ENCODE measurements around the gene DYSF. TPM values are rescaled to one million over a fixed set of nuclear protein-coding genes. Genes with fewer than 3 reads are reported as not detected.

Gene DYSF
- total and polyA plus RNA-seq, 2 donors (not counting 3 experiments of a cell fraction or from before 2014, with no cell fraction given) = 50.9 to 152 TPM

DNA sequence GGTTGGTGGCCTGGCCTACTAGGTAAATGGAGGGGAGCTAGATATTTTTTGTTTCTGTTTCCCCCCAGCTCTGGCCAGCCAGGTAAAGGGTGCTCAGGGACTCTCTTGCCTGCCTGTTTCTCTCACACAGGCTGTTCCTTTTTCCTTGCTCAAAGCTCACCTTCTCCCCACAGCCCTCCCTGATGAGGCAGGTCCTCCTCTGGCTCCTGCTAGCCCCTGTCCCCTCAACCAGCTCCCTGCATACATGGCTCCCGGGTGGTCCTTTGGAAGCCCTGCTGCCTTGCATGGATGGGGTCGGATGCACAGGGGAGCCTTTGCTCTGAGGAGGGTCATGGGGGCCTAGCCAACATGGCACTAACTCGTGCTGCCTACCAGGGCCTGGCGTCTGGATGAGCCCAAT is 27.8 kb downstream of the DYSF start:
- Histone ChIP-seq H2AFZ (ENCODE audit: low read depth, low read length) (no peak overlapping the region), H4K20me1 (replicated peaks; ENCODE audit: control insufficient read depth, extremely low read depth, insufficient read depth, low read length) (no peaks in the 10 kb centered on the region), H3K9me1 (replicated peaks; ENCODE audit: control insufficient read depth, extremely low read depth, insufficient read depth, low read length) (no peaks in the 10 kb centered on the region), H3K4me2 (ENCODE audit: insufficient read depth, low read length) (no peak overlapping the region), H3K4me3 (replicated peaks in 1 of 3; ENCODE audit: insufficient read depth in 1 of 3, low read depth in 1 of 3, low read length in 3 of 3) (no peak overlapping the region), H3K27me3 (ENCODE audit: control insufficient read depth in 2 of 2, insufficient read depth in 2 of 2, low read length in 2 of 2) (no peaks in the 10 kb centered on the region), H3K79me2 (ENCODE audit: control insufficient read depth, insufficient read depth, low read length) (no peaks in the 10 kb centered on the region), H3K36me3 (ENCODE audit: control insufficient read depth in 2 of 2, extremely low read depth in 1 of 2, insufficient read depth in 2 of 2, low read length in 2 of 2) (peaks cover 8 to 14% of the 10 kb centered on the region in 2 experiments), H3K9me3 (replicated peaks; ENCODE audit: control insufficient read depth, insufficient read depth, low read length) (no peaks in the 10 kb centered on the region), H3K27ac (ENCODE audit: insufficient read depth, low read depth, low read length) (no peak overlapping the region), H3K9ac (replicated peaks; ENCODE audit: extremely low read depth, insufficient read depth, low read length) (no peak overlapping the region), H3K4me1 (ENCODE audit: control insufficient read depth, extremely low read depth, insufficient read depth, low read length) (no peaks in the 10 kb centered on the region)
- DNase-seq (ENCODE audit: low read depth, low spot score) = no peak
- TF ChIP-seq CTCF (IDR thresholded peaks at IDR 0.05; ENCODE audit: extremely low read depth in 1 of 2, insufficient read depth in 1 of 2, low read depth in 1 of 2, low read length in 2 of 2) (no peak), POLR2AphosphoS5 (IDR thresholded peaks at IDR 0.05; ENCODE audit: insufficient read depth, low read depth, low read length) (no peak), MYC (IDR thresholded peaks at IDR 0.05; ENCODE audit: low read depth, low read length) (no peak), FOS (IDR thresholded peaks at IDR 0.05; ENCODE audit: borderline replicate concordance, insufficient read depth, low read length) (no peak), MAX (IDR thresholded peaks at IDR 0.05; ENCODE audit: insufficient read depth, insufficient read length) (no peak), POLR2A (IDR thresholded peaks at IDR 0.05; ENCODE audit: low read depth, low read length) (no peak), JUN (IDR thresholded peaks at IDR 0.05; ENCODE audit: borderline replicate concordance, insufficient read depth, insufficient read length, low read depth) (no peak), GATA2 (IDR thresholded peaks at IDR 0.05; ENCODE audit: insufficient read depth, insufficient read length, low read depth, low read length) (no peak), EZH2 (IDR thresholded peaks at IDR 0.05; ENCODE audit: borderline replicate concordance, low read depth, low read length, severe bottlenecking) (no peak)
- POLR2A ChIA-PET = interaction anchor here (1.4 kb wide), 1 partner anchor 21 kb away, joined by 3 read pairs; no protein-coding TSS in a partner anchor
- dilution Hi-C loops (cut with MboI; ENCODE audit: extremely low pct_ligation_motif_present, low sequenced_read_pairs) (no loop called here), intact Hi-C loops (cut with micrococcal nuclease) (no loop called here)
- no peak for FAIRE-seq
- CTCF ChIA-PET = interaction anchor here (1.3 to 2.2 kb wide), 4 partner anchors 11 to 20 kb away, joined by 3 to 12 read pairs (median 4); no protein-coding TSS in a partner anchor
- no TSS peak for BruUV-seq (replicated peaks)

All from endothelial cell of umbilical vein (primary cell).